GM12873 (cell line): ENCODE measurements around the gene BIRC3.
A peak's percentile ranks its signal among the peaks of the same experiment; 100 is the strongest.

ENCODE experiments used
- CTCF ChIP-seq: IDR thresholded peaks from 2 replicates; pipeline ENCODE4 v1.5.1; 2012; ENCODE audit warnings: low read depth, mild to moderate bottlenecking, moderate library complexity, low read length, control low read depth; ENCODE audit not compliant: insufficient read depth; ENCODE audit errors: missing control alignments

BIRC3 gene

GRCh38 chr11:102330231-102330630 lies 12.9 kb downstream of the BIRC3 start:
- no peak for TF ChIP-seq CTCF

GRCh38 chr11:102331341-102331740 lies 14.1 kb downstream of the BIRC3 start:
- no peak for TF ChIP-seq CTCF

- no peak for TF ChIP-seq CTCF
Observed at GRCh38 chr11:102332611-102332994, 15.3 kb downstream of the BIRC3 start.

- no peak for TF ChIP-seq CTCF
Observed at GRCh38 chr11:102338479-102339010, 21.3 kb downstream of the BIRC3 start.

- TF ChIP-seq CTCF = peak; percentile 79
Observed at GRCh38 chr11:102341844-102342318, 24.6 kb downstream of the BIRC3 start.

- TF ChIP-seq CTCF = no peak
Observed at GRCh38 chr11:102343809-102344208, 26.5 kb downstream of the BIRC3 start.

- no peak for TF ChIP-seq CTCF
Observed at GRCh38 chr11:102345904-102346303, 28.6 kb downstream of the BIRC3 start.
